Putamen (tissue), 1 donor: ENCODE measurements around the gene PTAR1.
A peak's percentile ranks its signal among the peaks of the same experiment; 100 is the strongest.

Experiments used
- DNase-seq: peaks from one replicate; pipeline ENCODE4 v3.0.0-alpha.2; 2016; ENCODE audit warnings: low spot score

PTAR1 gene

DNA sequence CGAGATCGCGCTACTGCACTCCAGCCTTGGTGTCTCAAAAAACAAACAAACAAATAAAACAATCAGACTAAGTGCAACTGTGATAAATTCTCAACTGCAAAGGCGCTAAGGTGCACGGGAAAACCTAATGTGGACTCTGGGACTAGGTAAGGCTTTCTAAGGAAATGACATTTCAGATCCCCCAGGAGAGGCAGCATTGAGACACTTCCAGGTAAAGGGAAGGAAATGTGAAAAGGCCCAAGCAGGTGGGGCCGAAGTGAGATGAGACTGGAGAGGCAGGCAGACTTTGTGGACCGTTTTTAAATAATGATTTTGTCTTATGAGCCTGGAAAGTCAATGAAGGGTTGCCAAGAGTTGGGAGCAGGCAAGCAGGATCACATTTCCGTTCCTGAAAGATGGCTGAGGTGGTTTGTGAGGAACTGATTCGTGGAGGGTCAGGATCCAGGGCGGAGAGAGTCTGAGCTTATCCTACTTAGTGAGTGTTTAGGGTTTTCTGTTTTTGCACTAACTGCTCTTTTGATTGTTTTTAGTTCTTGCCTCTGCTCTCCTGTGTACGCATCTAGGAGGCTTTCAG lies 85.6 kb downstream of the PTAR1 start:
- DNase-seq: no peak

DNA sequence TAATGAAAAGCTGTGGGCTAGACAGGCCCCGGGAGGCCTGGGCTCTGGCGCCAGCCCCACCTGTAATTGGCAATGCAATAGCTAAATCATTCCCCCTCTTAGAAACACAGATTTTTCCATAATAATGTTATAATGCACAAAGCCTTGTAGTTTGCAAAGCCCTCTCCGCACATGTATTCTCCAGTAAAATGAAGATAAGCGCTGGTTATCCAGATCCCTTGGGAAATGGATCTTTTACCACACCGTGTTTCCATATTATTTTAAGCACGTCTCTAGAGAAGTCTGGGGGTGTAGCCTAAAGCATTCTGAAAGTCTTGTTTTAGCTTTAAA lies 86.5 kb downstream of the PTAR1 start:
- no peak for DNase-seq

DNA sequence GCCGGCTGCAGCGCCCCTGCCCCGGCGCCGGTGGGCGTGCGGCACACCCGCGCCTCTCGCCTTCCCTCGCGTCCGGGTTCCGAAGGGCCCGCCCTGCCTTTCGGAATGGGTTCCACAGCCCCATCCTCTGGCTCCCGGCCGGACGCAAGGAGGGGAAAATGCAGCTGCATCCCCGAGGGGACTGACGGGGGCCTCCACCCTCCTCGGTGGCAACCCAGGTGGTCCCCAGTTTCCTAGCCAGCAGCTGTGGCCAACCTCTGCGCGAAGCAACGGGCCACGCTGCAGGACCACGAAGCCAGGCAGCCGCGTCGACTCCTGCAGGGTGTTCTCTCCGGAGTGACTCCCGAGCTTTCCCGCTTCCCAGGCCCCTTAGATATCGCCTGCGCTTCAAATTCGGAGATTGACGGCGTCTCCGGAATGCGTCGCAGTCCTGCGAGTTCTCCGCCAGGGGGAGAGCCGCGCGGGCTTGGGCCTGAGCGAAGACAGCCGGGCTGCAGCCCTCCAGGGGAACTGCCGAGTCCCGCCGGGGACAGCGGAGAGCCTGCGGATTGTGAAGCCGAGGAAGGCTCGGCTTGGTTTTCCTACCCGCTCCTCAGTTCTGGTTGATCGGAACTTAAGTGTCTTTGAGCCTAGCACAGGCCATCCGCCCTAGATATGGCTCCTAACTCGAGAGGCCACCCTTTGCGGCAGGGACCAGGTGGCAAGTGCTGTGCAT lies 87.1 kb downstream of the PTAR1 start:
- peak; percentile 89 for DNase-seq

- DNase-seq: peak; percentile 91
These were observed 87.8 kb downstream of the PTAR1 start, which contains the start of gene APBA1 for GRCh38 chr9:69671879-69672595. APBA1 (minus strand) TSS chr9:69672371.

GRCh38 chr9:69671311-69671878 lies 88.4 kb downstream of the PTAR1 start:
- peak; percentile 52 for DNase-seq

- DNase-seq: no peak
These were observed 92.5 kb downstream of the PTAR1 start for GRCh38 chr9:69667306-69667705.

GRCh38 chr9:69660304-69660703 lies 99.5 kb downstream of the PTAR1 start:
- DNase-seq: no peak
